GM06990 (cell line): ENCODE measurements around the gene EPHA1.

ENCODE experiments used
- DNase-seq: peaks from one replicate; pipeline ENCODE4 v3.0.0-alpha.2; 2011; ENCODE audit not compliant: insufficient read length; ENCODE audit errors: extremely low read depth
- H3K27me3 ChIP-seq: replicated peaks from 2 replicates; pipeline ENCODE4 v1.6.0; 2011; ENCODE audit warnings: low read length; ENCODE audit not compliant: control insufficient read depth, insufficient read depth
- H3K36me3 ChIP-seq: 2 replicates; pipeline ENCODE4 v1.5.1; 2011; ENCODE audit warnings: low read length; ENCODE audit not compliant: control insufficient read depth, insufficient read depth
- H3K4me3 ChIP-seq: replicated peaks from 2 replicates; pipeline ENCODE4 v1.5.1; 2011; ENCODE audit warnings: low read depth, mild to moderate bottlenecking, control low read depth, low read length
- CTCF ChIP-seq: IDR thresholded peaks from 2 replicates; pipeline ENCODE4 v1.5.1; 2011; ENCODE audit warnings: low read length, control low read depth, mild to moderate bottlenecking, inconsistent platforms; ENCODE audit not compliant: insufficient read depth, poor library complexity, severe bottlenecking

Gene EPHA1

GRCh38 chr7:143351574-143351973 is 57.1 kb downstream of the EPHA1 start:
- DNase-seq = no peak

GRCh38 chr7:143351060-143351459 is 57.6 kb downstream of the EPHA1 start:
- Histone ChIP-seq H3K4me3 (no peak overlapping the region), H3K36me3 (no peaks in the 10 kb centered on the region), H3K27me3 (peaks cover 2% of the 10 kb centered on the region)
- no peak for DNase-seq
- TF ChIP-seq CTCF = no peak

More at GRCh38 chr7:143351574-143351973, 57.1 kb downstream of the EPHA1 start:
- Histone ChIP-seq H3K27me3 (peaks cover 2% of the 10 kb centered on the region), H3K4me3 (no peak overlapping the region), H3K36me3 (no peaks in the 10 kb centered on the region)
- TF ChIP-seq CTCF = no peak

- peaks cover 2% of the 10 kb centered on the region for H3K27me3 ChIP-seq
- DNase-seq = no peak
- TF ChIP-seq CTCF = no peak
- no peak overlapping the region for H3K4me3 ChIP-seq
- H3K36me3 ChIP-seq = no peaks in the 10 kb centered on the region
Observed at GRCh38 chr7:143347950-143348349, 60.7 kb downstream of the EPHA1 start.

GRCh38 chr7:143346018-143346417 is 62.6 kb downstream of the EPHA1 start:
- Histone ChIP-seq H3K27me3 (peaks cover 2% of the 10 kb centered on the region), H3K36me3 (no peaks in the 10 kb centered on the region), H3K4me3 (no peak overlapping the region)
- no peak for TF ChIP-seq CTCF
- no peak for DNase-seq

GRCh38 chr7:143345428-143345900 is 63.2 kb downstream of the EPHA1 start:
- no peak overlapping the region for H3K4me3 ChIP-seq
- H3K27me3 ChIP-seq = peaks cover 2% of the 10 kb centered on the region
- TF ChIP-seq CTCF = peak; percentile 61
- H3K36me3 ChIP-seq = no peaks in the 10 kb centered on the region
- peak; percentile 44 for DNase-seq

GRCh38 chr7:143343596-143343995 is 65.1 kb downstream of the EPHA1 start:
- no peak for TF ChIP-seq CTCF
- Histone ChIP-seq H3K27me3 (peaks cover 2% of the 10 kb centered on the region), H3K36me3 (no peaks in the 10 kb centered on the region), H3K4me3 (no peak overlapping the region)
- no peak for DNase-seq
